ENCODE measurements around the gene MTHFD1L.
A peak's percentile ranks its signal among the peaks of the same experiment; 100 is the strongest.
"Not testable (repeated sequence)": the region's sequence is repeated elsewhere in the genome, so short reads cannot be mapped to it uniquely, and the experiment has no call there.

Gene MTHFD1L

GRCh38 chr6:150865406-150866146 lies at the start of gene MTHFD1L:
Gene MTHFD1L (plus strand): TSS chr6:150865702. CDS start chr6:150865823, 121 bp downstream.
- DNase-seq, result peak; percentile 79

- DNase-seq, result not testable (repeated sequence)
These were observed 48.9 kb upstream of the MTHFD1L start for GRCh38 chr6:150816554-150816953.

- no peak for DNase-seq
These were observed 42.6 kb upstream of the MTHFD1L start for GRCh38 chr6:150822932-150823331.

GRCh38 chr6:150826788-150827187 lies 38.7 kb upstream of the MTHFD1L start:
- DNase-seq, result no peak

GRCh38 chr6:150828107-150828506 lies 37.4 kb upstream of the MTHFD1L start:
- DNase-seq, result not testable (repeated sequence)

GRCh38 chr6:150830439-150831165 lies 34.9 kb upstream of the MTHFD1L start:
- DNase-seq, result no peak

- no peak for DNase-seq
These were observed 33.9 kb upstream of the MTHFD1L start for GRCh38 chr6:150831577-150831976.

- DNase-seq, result no peak
These were observed 29.9 kb upstream of the MTHFD1L start for GRCh38 chr6:150835620-150836019.

- no peak for DNase-seq
These were observed 25.3 kb upstream of the MTHFD1L start for GRCh38 chr6:150840185-150840584.

- no peak for DNase-seq
These were observed 24.3 kb upstream of the MTHFD1L start for GRCh38 chr6:150841189-150841588.

GRCh38 chr6:150841697-150842096 lies 23.8 kb upstream of the MTHFD1L start:
- DNase-seq, result no peak

GRCh38 chr6:150844371-150844770 lies 21.1 kb upstream of the MTHFD1L start:
- no peak for DNase-seq

GRCh38 chr6:150846641-150847040 lies 18.9 kb upstream of the MTHFD1L start:
- DNase-seq, result no peak

GRCh38 chr6:150848400-150848799 lies 17.1 kb upstream of the MTHFD1L start:
- no peak for DNase-seq

GRCh38 chr6:150854392-150854791 lies 11.1 kb upstream of the MTHFD1L start:
- DNase-seq, result not testable (repeated sequence)

- DNase-seq, result not testable (repeated sequence)
These were observed 10.3 kb upstream of the MTHFD1L start for GRCh38 chr6:150855171-150855570.

GRCh38 chr6:150857062-150857944 lies 8.2 kb upstream of the MTHFD1L start:
- no peak for DNase-seq

GRCh38 chr6:150857945-150858308 lies 7.6 kb upstream of the MTHFD1L start:
- no peak for DNase-seq

- not testable (repeated sequence) for DNase-seq
These were observed 3.9 kb upstream of the MTHFD1L start for GRCh38 chr6:150861448-150862168.

- DNase-seq, result no peak
These were observed 2.1 kb upstream of the MTHFD1L start for GRCh38 chr6:150863213-150863928.

- no peak for DNase-seq
These were observed 478 bp upstream of the MTHFD1L start for GRCh38 chr6:150865043-150865405.

Data from stimulated activated CD4-positive, alpha-beta T cell treated with anti-CD3 and anti-CD28 coated beads, Interleukin-4, amount 100 ng/mL, for 4 hours (primary cell).